ENCODE measurements around the gene FGF10. TPM values are rescaled to one million over a fixed set of nuclear protein-coding genes. Genes with fewer than 3 reads are reported as not detected.

FGF10 gene
- total and polyA plus RNA-seq, 8 donors: 1.4 to 31.2 (median 12.6) TPM; not detected in 1

DNA sequence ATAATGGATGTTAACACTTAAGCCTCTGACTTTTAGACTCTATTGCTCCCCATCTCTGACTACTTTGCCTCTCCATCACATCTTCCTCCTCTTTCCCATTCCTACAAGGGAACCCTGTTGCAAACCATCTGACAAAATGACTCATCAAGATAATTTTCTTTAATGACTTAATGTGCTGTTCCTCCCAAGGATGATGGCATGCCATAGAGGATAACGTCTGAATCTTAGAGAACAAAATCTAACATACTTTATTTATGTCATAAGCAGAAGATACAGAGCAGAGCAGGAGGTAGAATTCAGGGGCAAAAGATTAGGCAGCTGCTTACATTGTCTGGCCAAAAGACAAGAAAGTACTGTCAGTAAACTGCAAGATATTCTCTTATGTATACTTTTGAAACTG, 76.8 kb downstream of the FGF10 start:
- TF ChIP-seq EP300 (IDR thresholded peaks at IDR 0.05): no peak
- no peak for TF ChIP-seq POLR2AphosphoS5 (IDR thresholded peaks at IDR 0.05)
- TF ChIP-seq POLR2A (IDR thresholded peaks at IDR 0.05): no peak
- TF ChIP-seq, protein P1, sequence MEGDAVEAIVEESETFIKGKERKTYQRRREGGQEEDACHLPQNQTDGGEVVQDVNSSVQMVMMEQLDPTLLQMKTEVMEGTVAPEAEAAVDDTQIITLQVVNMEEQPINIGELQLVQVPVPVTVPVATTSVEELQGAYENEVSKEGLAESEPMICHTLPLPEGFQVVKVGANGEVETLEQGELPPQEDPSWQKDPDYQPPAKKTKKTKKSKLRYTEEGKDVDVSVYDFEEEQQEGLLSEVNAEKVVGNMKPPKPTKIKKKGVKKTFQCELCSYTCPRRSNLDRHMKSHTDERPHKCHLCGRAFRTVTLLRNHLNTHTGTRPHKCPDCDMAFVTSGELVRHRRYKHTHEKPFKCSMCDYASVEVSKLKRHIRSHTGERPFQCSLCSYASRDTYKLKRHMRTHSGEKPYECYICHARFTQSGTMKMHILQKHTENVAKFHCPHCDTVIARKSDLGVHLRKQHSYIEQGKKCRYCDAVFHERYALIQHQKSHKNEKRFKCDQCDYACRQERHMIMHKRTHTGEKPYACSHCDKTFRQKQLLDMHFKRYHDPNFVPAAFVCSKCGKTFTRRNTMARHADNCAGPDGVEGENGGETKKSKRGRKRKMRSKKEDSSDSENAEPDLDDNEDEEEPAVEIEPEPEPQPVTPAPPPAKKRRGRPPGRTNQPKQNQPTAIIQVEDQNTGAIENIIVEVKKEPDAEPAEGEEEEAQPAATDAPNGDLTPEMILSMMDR (IDR thresholded peaks at IDR 0.05): no peak
- Histone ChIP-seq H3K9me3 (no peaks in the 10 kb centered on the region), H3K4me1 (no peaks in the 10 kb centered on the region), H3K36me3 (no peaks in the 10 kb centered on the region), H3K27ac (no peak overlapping the region), H3K4me3 (no peak overlapping the region), H3K27me3 (no peaks in the 10 kb centered on the region)
- DNase-seq: no peak
- intact Hi-C loops (cut with DNase I; ENCODE audit: low total_unique reads): no loop called here
- WGBS, 5 donors: 43 to 59% (median 53%) methylated on average over 1 of the region's 1 CpG

DNA sequence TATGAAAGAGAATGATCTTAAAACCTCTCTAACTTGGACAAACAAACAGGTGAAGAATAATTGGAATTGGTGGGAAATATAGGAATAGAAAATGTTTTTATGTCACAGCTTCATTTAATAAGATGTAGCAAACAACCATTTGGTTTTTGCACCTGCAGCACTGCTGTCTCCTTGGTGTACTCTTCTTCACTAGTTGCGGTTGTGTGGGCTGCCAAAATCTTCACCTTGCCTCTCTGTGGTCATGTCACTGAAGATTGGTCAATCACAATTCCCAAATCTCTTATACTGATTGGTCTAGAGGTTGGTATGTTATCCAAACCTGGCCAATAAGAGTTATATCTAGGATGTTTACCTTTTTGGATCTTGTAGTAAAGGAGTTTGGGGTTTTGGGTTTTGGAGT, 88.7 kb downstream of the FGF10 start:
- WGBS, 5 donors: 78 to 98% (median 89%) methylated on average over 1 of the region's 1 CpG
- Histone ChIP-seq H3K36me3 (no peaks in the 10 kb centered on the region), H3K27ac (no peak overlapping the region), H3K4me1 (no peaks in the 10 kb centered on the region), H3K4me3 (no peak overlapping the region), H3K27me3 (no peaks in the 10 kb centered on the region), H3K9me3 (no peaks in the 10 kb centered on the region)
- TF ChIP-seq EP300 (IDR thresholded peaks at IDR 0.05) (no peak), POLR2AphosphoS5 (IDR thresholded peaks at IDR 0.05) (no peak), POLR2A (IDR thresholded peaks at IDR 0.05) (no peak)
- TF ChIP-seq, protein P1 (IDR thresholded peaks at IDR 0.05): no peak
- intact Hi-C loops (cut with DNase I; ENCODE audit: low total_unique reads): no loop called here
- no peak for DNase-seq

DNA sequence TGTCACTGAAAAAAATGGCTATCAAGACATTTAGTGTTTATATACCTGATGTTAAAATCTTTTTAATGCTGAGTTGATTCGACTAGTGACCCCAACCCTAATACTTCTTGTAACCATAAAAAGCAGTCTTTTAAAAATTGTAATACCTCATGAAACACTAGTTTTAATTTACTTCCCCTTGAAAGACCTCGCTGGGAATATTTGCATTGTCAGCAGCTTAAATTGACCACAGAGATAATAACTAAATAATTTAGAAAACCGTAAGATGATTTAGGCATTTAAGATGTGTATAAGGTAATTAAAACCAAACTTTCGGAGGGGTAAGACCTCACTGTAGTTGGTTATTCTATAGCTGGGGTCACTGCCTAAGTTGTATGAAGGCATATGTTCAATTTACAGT, 89.8 kb downstream of the FGF10 start:
- H3K9me3 ChIP-seq: no peaks in the 10 kb centered on the region
- H3K27me3 ChIP-seq: no peaks in the 10 kb centered on the region
- H3K36me3 ChIP-seq: no peaks in the 10 kb centered on the region
- DNase-seq: no peak
- TF ChIP-seq POLR2A (IDR thresholded peaks at IDR 0.05) (no peak), EP300 (IDR thresholded peaks at IDR 0.05) (no peak), POLR2AphosphoS5 (IDR thresholded peaks at IDR 0.05) (no peak)
- TF ChIP-seq, protein P1 (IDR thresholded peaks at IDR 0.05): no peak
- H3K27ac ChIP-seq: no peak overlapping the region
- H3K4me3 ChIP-seq: no peak overlapping the region
- no peaks in the 10 kb centered on the region for H3K4me1 ChIP-seq
- intact Hi-C loops (cut with DNase I; ENCODE audit: low total_unique reads): no loop called here
- 71 to 80% (median 77%) methylated on average over 4 of the region's 4 CpGs for WGBS, 5 donors

DNA sequence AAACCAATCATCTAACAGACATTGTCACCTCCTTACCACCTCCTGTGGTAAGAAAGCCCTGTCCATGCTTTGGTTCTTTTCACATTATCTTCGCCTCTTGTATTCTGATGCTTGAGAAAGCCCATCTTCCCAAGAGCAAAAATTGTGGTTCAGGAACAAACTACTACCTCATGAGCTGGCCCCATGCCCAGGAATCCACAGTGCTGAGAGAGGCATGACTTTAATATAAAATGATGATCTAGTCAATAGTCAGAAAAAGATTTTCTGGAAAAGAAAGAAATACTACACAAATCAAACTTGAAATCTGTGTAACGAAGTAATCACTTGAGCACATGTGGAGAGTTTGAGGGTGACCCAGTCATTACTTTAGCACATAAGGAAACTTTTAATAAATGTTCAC, 94.7 kb downstream of the FGF10 start:
- Histone ChIP-seq H3K36me3 (no peaks in the 10 kb centered on the region), H3K27ac (no peak overlapping the region), H3K27me3 (no peaks in the 10 kb centered on the region), H3K9me3 (peaks cover 0 to 13% (median 0%) of the 10 kb centered on the region in 4 donors), H3K4me1 (no peaks in the 10 kb centered on the region), H3K4me3 (no peak overlapping the region)
- intact Hi-C loops (cut with DNase I; ENCODE audit: low total_unique reads): no loop called here
- 76 to 89% (median 85%) methylated on average over 2 of the region's 2 CpGs for WGBS, 5 donors
- DNase-seq: peak in 1 of 2 donors; percentile 23
- TF ChIP-seq POLR2AphosphoS5 (IDR thresholded peaks at IDR 0.05): no peak
- no peak for TF ChIP-seq POLR2A (IDR thresholded peaks at IDR 0.05)
- TF ChIP-seq EP300 (IDR thresholded peaks at IDR 0.05): no peak
- TF ChIP-seq, protein P1 (IDR thresholded peaks at IDR 0.05): no peak

All from stomach (tissue), 9 donors.